Neutrophil (primary cell): ENCODE data around the gene ZNF771.

Experiments
- H3K27ac ChIP-seq: fragments of 200-600 bp; sonication (generic); 2 replicates; pipeline ENCODE4 v1.5.1; 2016; ENCODE audit warnings: mild to moderate bottlenecking, moderate library complexity
- H3K27me3 ChIP-seq: fragments of 200-600 bp; sonication (generic); 2 replicates; pipeline ENCODE4 v1.6.0; 2016; ENCODE audit warnings: mild to moderate bottlenecking
- H3K36me3 ChIP-seq: fragments of 200-600 bp; sonication (generic); 2 replicates; pipeline ENCODE4 v1.5.1; 2017
- H3K4me1 ChIP-seq, 2 experiments: fragments of 200-600 bp in 1 of 2; sonication (generic) in 1 of 2; 1 replicate in 1 of 2; 2 replicates in 1 of 2; pipeline versions ENCODE4 v1.5.1 to v1.6.1; 2013 to 2016; ENCODE audit warnings: low read depth in 1 of 2, low read length in 1 of 2, mild to moderate bottlenecking in 1 of 2, moderate library complexity in 1 of 2; ENCODE audit not compliant: control insufficient read depth in 1 of 2, insufficient read depth in 1 of 2
- H3K4me3 ChIP-seq, 2 experiments: fragments of 200-600 bp in 1 of 2; sonication (generic) in 1 of 2; 1 replicate in 1 of 2; 2 replicates in 1 of 2; pipeline ENCODE4 v1.5.1; 2013 to 2016; ENCODE audit warnings: low read depth in 1 of 2, low read length in 1 of 2, mild to moderate bottlenecking in 1 of 2, moderate library complexity in 1 of 2
- H3K9me3 ChIP-seq: fragments of 200-600 bp; sonication (generic); 2 replicates; pipeline ENCODE4 v1.5.1; 2016
- CTCF ChIP-seq: fragments of 200-600 bp; sonication (generic); IDR thresholded peaks from 2 replicates; pipeline ENCODE4 v1.5.1; 2016; ENCODE audit warnings: antibody characterized with exemption

The ZNF771 gene

GRCh38 chr16:30409125-30410060 is 2.0 kb downstream of the ZNF771 start:
- Histone ChIP-seq H3K4me3 (no peak overlapping the region), H3K27me3 (peaks cover 7% of the 10 kb centered on the region), H3K4me1 (peaks cover 10 to 24% of the 10 kb centered on the region in 2 experiments), H3K27ac (peak overlapping the region; percentile 31), H3K36me3 (no peaks in the 10 kb centered on the region), H3K9me3 (no peaks in the 10 kb centered on the region)
- TF ChIP-seq CTCF, result peak; percentile 93

- Histone ChIP-seq H3K27me3 (no peaks in the 10 kb centered on the region), H3K4me3 (no peak overlapping the region), H3K36me3 (no peaks in the 10 kb centered on the region), H3K27ac (no peak overlapping the region), H3K9me3 (no peaks in the 10 kb centered on the region), H3K4me1 (peaks cover 10 to 21% of the 10 kb centered on the region in 2 experiments)
- no peak for TF ChIP-seq CTCF
Measured at GRCh38 chr16:30413112-30413806, 5.9 kb downstream of the ZNF771 start.

GRCh38 chr16:30414159-30414558 is 6.8 kb downstream of the ZNF771 start:
- no peak overlapping the region for H3K27ac ChIP-seq
- H3K4me1 ChIP-seq, result peaks cover 15 to 25% of the 10 kb centered on the region in 2 experiments
- H3K27me3 ChIP-seq, result no peaks in the 10 kb centered on the region
- H3K4me3 ChIP-seq, result no peak overlapping the region
- no peaks in the 10 kb centered on the region for H3K9me3 ChIP-seq
- H3K36me3 ChIP-seq, result no peaks in the 10 kb centered on the region
- TF ChIP-seq CTCF, result no peak

GRCh38 chr16:30416047-30416603 is 8.7 kb downstream of the ZNF771 start:
- H3K36me3 ChIP-seq, result no peaks in the 10 kb centered on the region

More at GRCh38 chr16:30416047-30416603, 8.7 kb downstream of the ZNF771 start:
- Histone ChIP-seq H3K27ac (no peak overlapping the region), H3K9me3 (no peaks in the 10 kb centered on the region), H3K27me3 (no peaks in the 10 kb centered on the region), H3K4me1 (peaks cover 15 to 18% of the 10 kb centered on the region in 2 experiments), H3K4me3 (no peak overlapping the region)
- TF ChIP-seq CTCF, result no peak
